Kidney epithelial cell (primary cell): Measurements from ENCODE around the gene SEMA6A. TPM values are rescaled to one million over a fixed set of nuclear protein-coding genes. Genes with fewer than 3 reads are reported as not detected.

Source experiments
- DNase-seq: peaks from one replicate; pipeline ENCODE4 v3.0.0-alpha.2; 2010; ENCODE audit warnings: low read depth
- H3K27me3 ChIP-seq: 2 replicates; pipeline ENCODE4 v1.6.0; 2011; ENCODE audit warnings: low read length; ENCODE audit not compliant: control insufficient read depth, insufficient read depth
- H3K36me3 ChIP-seq: 2 replicates; pipeline ENCODE4 v1.5.1; 2011; ENCODE audit warnings: low read length; ENCODE audit not compliant: control insufficient read depth, insufficient read depth
- H3K4me3 ChIP-seq: 2 replicates; pipeline ENCODE4 v1.5.1; 2011; ENCODE audit warnings: low read depth, mild to moderate bottlenecking, control low read depth, low read length
- CTCF ChIP-seq: IDR thresholded peaks from 2 replicates; pipeline ENCODE4 v1.5.1; 2011; ENCODE audit warnings: mild to moderate bottlenecking, moderate library complexity, low read length, control low read depth, inconsistent platforms; ENCODE audit not compliant: insufficient read depth, poor library complexity, severe bottlenecking
- total RNA-seq: library from RNA; depleted of rRNA; stranded (reverse); fragments of >200 nt; gene quantifications from 2 replicates; pipeline ENCODE4 v1.2.3, GENCODE V29; 2015

Gene SEMA6A
- total RNA-seq, 1 donor from 2014 or later = 6.3 TPM

- H3K27me3 ChIP-seq = no peaks in the 10 kb centered on the region
- H3K4me3 ChIP-seq = no peak overlapping the region
- H3K36me3 ChIP-seq = peaks cover 2% of the 10 kb centered on the region
- TF ChIP-seq CTCF = no peak
- DNase-seq = no peak
Measured at GRCh38 chr5:116484645-116485044, 90.0 kb downstream of the SEMA6A start.

DNA sequence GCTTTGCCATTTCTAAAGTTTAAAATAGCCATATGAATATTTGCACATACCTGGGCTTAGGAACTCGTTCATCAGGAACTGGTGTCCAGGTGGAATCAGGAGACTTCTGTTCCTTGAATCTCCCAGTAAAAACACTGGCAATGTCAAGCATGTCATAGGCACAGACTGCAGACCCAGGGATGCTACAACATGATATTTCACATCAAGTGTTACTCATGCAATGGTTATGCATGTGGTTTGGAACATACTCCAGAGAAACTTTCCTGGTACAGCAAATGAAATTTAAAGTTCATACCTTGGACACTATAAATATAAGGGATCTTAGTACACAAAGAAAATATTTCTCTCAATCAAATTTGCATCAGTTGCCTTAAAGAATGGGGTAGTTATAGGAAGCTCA, 92.2 kb downstream of the SEMA6A start:
- Histone ChIP-seq H3K27me3 (no peaks in the 10 kb centered on the region), H3K36me3 (peaks cover 2% of the 10 kb centered on the region), H3K4me3 (no peak overlapping the region)
- no peak for TF ChIP-seq CTCF
- DNase-seq = no peak

- no peaks in the 10 kb centered on the region for H3K27me3 ChIP-seq
- H3K4me3 ChIP-seq = no peak overlapping the region
- DNase-seq = no peak
- TF ChIP-seq CTCF = no peak
- H3K36me3 ChIP-seq = peaks cover 2% of the 10 kb centered on the region
Measured at GRCh38 chr5:116480894-116481510, 93.6 kb downstream of the SEMA6A start.

- TF ChIP-seq CTCF = no peak
- Histone ChIP-seq H3K27me3 (no peaks in the 10 kb centered on the region), H3K36me3 (peaks cover 2% of the 10 kb centered on the region), H3K4me3 (no peak overlapping the region)
- DNase-seq = no peak
Measured at GRCh38 chr5:116479776-116480675, 94.6 kb downstream of the SEMA6A start.

- Histone ChIP-seq H3K27me3 (no peaks in the 10 kb centered on the region), H3K4me3 (no peak overlapping the region)
Measured at GRCh38 chr5:116478491-116478890, 96.1 kb downstream of the SEMA6A start.

More at GRCh38 chr5:116478491-116478890, 96.1 kb downstream of the SEMA6A start:
- no peaks in the 10 kb centered on the region for H3K36me3 ChIP-seq
- no peak for TF ChIP-seq CTCF
- DNase-seq = no peak
